Activated CD4-positive, alpha-beta T cell treated with anti-CD3 and anti-CD28 coated beads, Interleukin-2, amount 50 U/mL, for 24 hours (primary cell): ENCODE measurements around the gene PLA2G4D.

ENCODE experiments used
- DNase-seq, 2 donors: peaks; one replicate each; pipeline ENCODE4 v3.0.0-alpha.2; 2020; ENCODE audit warnings: low read depth in 1 of 2, low spot score in 1 of 2

PLA2G4D gene

GRCh38 chr15:42094512-42094963 is at the start of gene PLA2G4D:
Gene PLA2G4D (minus strand): TSS chr15:42094562. CDS start chr15:42094459, 103 bp downstream.
- DNase-seq: no peak

GRCh38 chr15:42143356-42143755 is 49.0 kb upstream of the PLA2G4D start:
- DNase-seq: no peak

- no peak for DNase-seq
Observed at GRCh38 chr15:42141795-42142667, 47.7 kb upstream of the PLA2G4D start.

- no peak for DNase-seq
Observed at GRCh38 chr15:42141246-42141645, 46.9 kb upstream of the PLA2G4D start.

- DNase-seq: no peak
Observed at GRCh38 chr15:42140383-42141070, 46.2 kb upstream of the PLA2G4D start.

GRCh38 chr15:42139596-42139995 is 45.2 kb upstream of the PLA2G4D start:
- no peak for DNase-seq

GRCh38 chr15:42138968-42139386 is 44.6 kb upstream of the PLA2G4D start:
- DNase-seq: no peak

GRCh38 chr15:42138411-42138810 is 44.0 kb upstream of the PLA2G4D start:
- DNase-seq: no peak

GRCh38 chr15:42137461-42138261 is 43.3 kb upstream of the PLA2G4D start:
- DNase-seq: no peak

GRCh38 chr15:42136513-42136912 is 42.2 kb upstream of the PLA2G4D start:
- DNase-seq: no peak

- DNase-seq: no peak
Observed at GRCh38 chr15:42135351-42135750, 41.0 kb upstream of the PLA2G4D start.

GRCh38 chr15:42134617-42135245 is 40.4 kb upstream of the PLA2G4D start:
- DNase-seq: no peak

- DNase-seq: peak; percentile 9 to 13
Observed at GRCh38 chr15:42133886-42134502, 39.6 kb upstream of the PLA2G4D start.

GRCh38 chr15:42133356-42133755 is 39.0 kb upstream of the PLA2G4D start:
- no peak for DNase-seq

GRCh38 chr15:42131826-42132806 is 37.8 kb upstream of the PLA2G4D start:
- DNase-seq: no peak

- DNase-seq: no peak
Observed at GRCh38 chr15:42131006-42131405, 36.6 kb upstream of the PLA2G4D start.

- no peak for DNase-seq
Observed at GRCh38 chr15:42130246-42130986, 36.1 kb upstream of the PLA2G4D start.

- no peak for DNase-seq
Observed at GRCh38 chr15:42129364-42129763, 35.0 kb upstream of the PLA2G4D start.

- DNase-seq: no peak
Observed at GRCh38 chr15:42128476-42128875, 34.1 kb upstream of the PLA2G4D start.
